HG02623 (cell line): ENCODE data around the gene ZNF232.
"Not testable (repeated sequence)": the region's sequence is repeated elsewhere in the genome, so short reads cannot be mapped to it uniquely, and the experiment has no call there.

Experiments
- ATAC-seq: cut with Tn5 transposase; IDR thresholded peaks from one replicate; pipeline ENCODE4 v1.9.1; 2021; ENCODE audit warnings: moderate library complexity; ENCODE audit not compliant: unreplicated experiment

ZNF232 gene

GRCh38 chr17:5099271-5099670, 12.4 kb downstream of the ZNF232 start:
- ATAC-seq, result no peak

- ATAC-seq, result no peak
Observed at GRCh38 chr17:5097101-5097834, 14.4 kb downstream of the ZNF232 start.

GRCh38 chr17:5096731-5097100, 15.0 kb downstream of the ZNF232 start:
- ATAC-seq, result no peak

- ATAC-seq, result no peak
Observed at GRCh38 chr17:5092218-5093010, 19.3 kb downstream of the ZNF232 start.

GRCh38 chr17:5080591-5080990, 31.1 kb downstream of the ZNF232 start:
- ATAC-seq, result no peak

DNA sequence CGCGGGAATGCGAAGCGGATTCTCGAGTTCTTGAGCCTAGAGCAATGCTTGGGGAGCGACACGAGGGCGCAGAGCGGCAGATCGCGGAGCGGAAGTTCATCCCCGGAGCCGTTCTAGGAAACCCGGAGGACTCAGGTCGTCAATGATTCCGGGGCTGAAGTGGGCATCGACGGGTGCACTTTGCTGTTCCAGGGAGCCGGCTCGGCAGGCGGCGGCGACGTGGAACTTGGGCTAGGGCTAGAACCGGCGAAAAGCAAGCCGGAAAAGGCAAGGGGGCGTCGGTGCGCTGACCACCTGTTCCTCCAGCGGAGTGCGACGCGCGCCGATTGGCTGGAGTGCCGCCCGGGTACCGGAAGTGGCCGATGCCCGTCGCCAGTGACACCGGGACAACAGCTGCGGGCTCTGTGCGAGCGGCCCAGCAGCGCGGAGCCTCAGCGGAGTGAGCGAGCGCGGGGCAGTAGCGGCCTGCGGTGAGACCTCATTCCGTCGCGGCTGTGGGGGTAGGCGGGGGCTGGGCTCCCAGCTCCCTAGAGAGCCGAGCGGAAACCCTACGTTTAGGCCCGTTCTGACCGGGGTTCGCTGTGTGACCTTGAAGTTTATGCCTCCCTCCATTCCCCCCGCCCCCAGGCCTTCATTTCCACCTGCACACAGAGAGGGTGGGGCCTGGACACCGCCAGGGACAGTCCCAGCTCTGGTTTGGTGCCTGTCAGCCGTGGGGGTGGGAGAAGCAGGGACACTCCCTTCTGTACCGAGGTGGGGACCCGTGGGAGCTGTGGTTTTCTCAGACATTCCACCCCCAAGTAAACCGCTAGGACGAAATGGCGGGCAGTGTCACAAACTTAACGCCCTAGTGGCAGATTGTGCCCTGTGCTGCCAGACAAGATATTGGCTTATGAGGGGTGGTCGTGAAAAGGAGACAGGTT, 33.3 kb downstream of the ZNF232 start, which contains the start of gene ZFP3:
Gene ZFP3, plus strand, starts transcription at position 362 of the 923 bp plus-strand sequence. CDS start 13,038 bp downstream, outside the sequence.
- ATAC-seq, result peak; percentile 74

DNA sequence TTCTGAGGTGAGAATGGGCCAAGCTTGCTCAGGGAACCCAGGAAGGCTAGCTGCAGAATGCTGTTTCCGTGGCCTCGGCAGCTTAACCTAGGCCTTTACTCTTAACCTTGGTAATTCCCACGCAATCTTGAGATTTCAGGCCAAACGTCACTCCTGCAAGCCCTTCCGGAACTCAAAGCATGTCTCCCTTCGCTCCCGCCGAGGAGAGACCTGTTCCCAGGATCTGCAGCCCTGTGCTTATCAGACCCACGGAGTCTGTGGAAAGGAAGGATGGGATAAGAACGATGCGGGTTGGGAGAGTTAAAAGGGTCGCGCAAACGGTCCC, 33.9 kb downstream of the ZNF232 start:
- ATAC-seq, result no peak

GRCh38 chr17:5077275-5077674, 34.4 kb downstream of the ZNF232 start:
- not testable (repeated sequence) for ATAC-seq

DNA sequence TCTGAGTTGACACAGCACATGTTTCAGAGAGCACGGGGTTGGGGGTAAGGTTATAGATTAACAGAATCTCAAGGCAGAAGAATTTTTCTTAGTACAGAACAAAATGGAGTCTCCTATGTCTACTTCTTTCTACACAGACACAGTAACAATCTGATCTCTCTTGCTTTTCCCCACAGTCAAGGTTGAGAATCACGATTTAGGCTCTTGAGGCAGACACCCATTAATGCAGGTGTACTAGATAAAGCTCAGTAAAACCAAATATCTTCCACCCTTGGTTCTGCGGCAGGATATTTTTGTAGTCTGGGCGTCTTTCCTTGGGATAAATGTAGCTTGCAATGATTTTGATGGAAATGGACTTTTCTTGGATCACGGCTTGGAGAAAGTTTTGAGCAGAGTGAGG, 36.2 kb downstream of the ZNF232 start:
- not testable (repeated sequence) for ATAC-seq

- ATAC-seq, result no peak
Observed at GRCh38 chr17:5069724-5070123, 42.0 kb downstream of the ZNF232 start.

GRCh38 chr17:5068236-5068635, 43.4 kb downstream of the ZNF232 start:
- ATAC-seq, result no peak

DNA sequence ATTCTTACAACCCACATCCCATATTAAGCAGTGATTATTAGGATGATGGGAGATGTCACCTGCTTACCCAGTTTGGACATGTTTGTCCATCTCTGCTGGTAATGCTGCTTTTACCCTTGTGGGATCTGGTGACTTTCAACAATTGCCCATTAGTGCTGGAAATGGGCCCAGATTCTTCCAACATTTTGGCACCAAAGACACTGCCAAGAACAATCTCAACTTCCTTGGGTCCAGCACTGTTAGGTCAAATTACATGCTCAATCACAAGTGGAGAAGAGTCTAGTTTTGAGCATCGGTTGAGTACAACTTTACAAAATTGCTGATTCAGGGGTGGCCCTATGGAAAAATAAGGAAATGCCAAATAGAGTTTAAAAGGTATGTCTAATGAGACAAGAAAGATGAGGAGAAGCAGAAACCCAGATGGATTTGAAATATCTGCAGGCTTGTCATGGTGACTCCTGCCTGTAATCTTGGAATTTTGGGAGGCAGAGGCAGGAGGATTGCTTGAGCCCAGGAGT, 46.4 kb downstream of the ZNF232 start:
- ATAC-seq, result no peak
